Liver (tissue), 3 donors: ENCODE data around the gene PINLYP.

Experiments used
- EGR1 ChIP-seq, 2 donors: IDR thresholded peaks; 2 replicates each; pipeline ENCODE4 v1.6.1; 2016 to 2018; ENCODE audit warnings: antibody characterized with exemption in 2 of 2, low read depth in 2 of 2
- FOXA1 ChIP-seq: IDR thresholded peaks from 2 replicates; pipeline ENCODE4 v1.6.1; 2016; ENCODE audit warnings: antibody characterized with exemption
- GABPA ChIP-seq, 2 donors: IDR thresholded peaks in 1 of 2; conservative IDR thresholded peaks in 1 of 2; 2 replicates each; pipeline ENCODE4 v1.6.1; 2016; ENCODE audit warnings: antibody characterized with exemption in 2 of 2, mild to moderate bottlenecking in 1 of 2, moderate library complexity in 1 of 2
- JUND ChIP-seq, 2 donors: IDR thresholded peaks; 2 replicates each; pipeline ENCODE4 v1.6.1; 2016; ENCODE audit warnings: antibody characterized with exemption in 2 of 2
- NR2F2 ChIP-seq: IDR thresholded peaks from 2 replicates; pipeline ENCODE4 v1.6.1; 2016; ENCODE audit warnings: antibody characterized with exemption
- RAD21 ChIP-seq, 2 donors: IDR thresholded peaks; 2 replicates each; pipeline ENCODE4 v1.6.1; 2016; ENCODE audit warnings: antibody characterized with exemption in 2 of 2, mild to moderate bottlenecking in 2 of 2
- SP1 ChIP-seq: IDR thresholded peaks from 2 replicates; pipeline ENCODE4 v1.6.1; 2018; ENCODE audit warnings: antibody characterized with exemption, mild to moderate bottlenecking
- TAF1 ChIP-seq: conservative IDR thresholded peaks from 2 replicates; pipeline ENCODE4 v1.6.1; 2016; ENCODE audit warnings: antibody characterized with exemption, mild to moderate bottlenecking
- YY1 ChIP-seq: IDR thresholded peaks from 2 replicates; pipeline ENCODE4 v1.6.1; 2016; ENCODE audit warnings: antibody characterized with exemption, mild to moderate bottlenecking
- TF ChIP-seq, protein P1 (sequence below): fragments of 150-350 bp; IDR thresholded peaks from 2 replicates; pipeline ENCODE4 v1.5.1; 2017; ENCODE audit warnings: improper control_type of control experiment, low read depth, low read length; ENCODE audit not compliant: missing input control
- TF ChIP-seq, protein P2 (sequence below): IDR thresholded peaks from 2 replicates; pipeline ENCODE4 v1.6.1; 2016; ENCODE audit warnings: antibody characterized with exemption, mild to moderate bottlenecking
- TF ChIP-seq, protein P3 (sequence below): IDR thresholded peaks from 2 replicates; pipeline ENCODE4 v1.6.1; 2016; ENCODE audit warnings: antibody characterized with exemption
- TF ChIP-seq, protein P4 (sequence below): IDR thresholded peaks from 2 replicates; pipeline ENCODE4 v1.6.1; 2016; ENCODE audit warnings: antibody characterized with exemption
- donor health status: healthy.
- donor health status: healthy.

DNA sequence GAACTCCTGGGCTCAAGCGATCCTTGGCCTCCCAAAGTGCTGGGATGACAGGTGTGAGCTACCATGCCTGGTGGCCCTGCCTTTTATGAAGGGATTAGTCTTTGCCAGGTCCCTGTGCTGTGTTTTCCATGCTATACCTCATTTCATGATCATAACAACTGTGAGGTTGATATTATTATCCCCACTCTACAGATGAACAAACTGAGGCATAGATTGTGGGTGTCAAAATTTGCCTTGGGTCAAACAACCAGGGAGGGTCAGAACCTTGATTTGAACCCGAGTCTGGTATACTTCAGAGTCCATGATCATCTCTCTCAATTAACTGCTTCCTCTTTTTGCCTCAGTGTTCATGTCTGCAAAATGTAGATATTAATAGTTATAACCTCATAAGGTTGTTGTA lies 6.9 kb downstream of the PINLYP start:
- TF ChIP-seq NR2F2 = no peak
- TF ChIP-seq, protein P1, sequence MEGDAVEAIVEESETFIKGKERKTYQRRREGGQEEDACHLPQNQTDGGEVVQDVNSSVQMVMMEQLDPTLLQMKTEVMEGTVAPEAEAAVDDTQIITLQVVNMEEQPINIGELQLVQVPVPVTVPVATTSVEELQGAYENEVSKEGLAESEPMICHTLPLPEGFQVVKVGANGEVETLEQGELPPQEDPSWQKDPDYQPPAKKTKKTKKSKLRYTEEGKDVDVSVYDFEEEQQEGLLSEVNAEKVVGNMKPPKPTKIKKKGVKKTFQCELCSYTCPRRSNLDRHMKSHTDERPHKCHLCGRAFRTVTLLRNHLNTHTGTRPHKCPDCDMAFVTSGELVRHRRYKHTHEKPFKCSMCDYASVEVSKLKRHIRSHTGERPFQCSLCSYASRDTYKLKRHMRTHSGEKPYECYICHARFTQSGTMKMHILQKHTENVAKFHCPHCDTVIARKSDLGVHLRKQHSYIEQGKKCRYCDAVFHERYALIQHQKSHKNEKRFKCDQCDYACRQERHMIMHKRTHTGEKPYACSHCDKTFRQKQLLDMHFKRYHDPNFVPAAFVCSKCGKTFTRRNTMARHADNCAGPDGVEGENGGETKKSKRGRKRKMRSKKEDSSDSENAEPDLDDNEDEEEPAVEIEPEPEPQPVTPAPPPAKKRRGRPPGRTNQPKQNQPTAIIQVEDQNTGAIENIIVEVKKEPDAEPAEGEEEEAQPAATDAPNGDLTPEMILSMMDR = no peak
- TF ChIP-seq, protein P2, sequence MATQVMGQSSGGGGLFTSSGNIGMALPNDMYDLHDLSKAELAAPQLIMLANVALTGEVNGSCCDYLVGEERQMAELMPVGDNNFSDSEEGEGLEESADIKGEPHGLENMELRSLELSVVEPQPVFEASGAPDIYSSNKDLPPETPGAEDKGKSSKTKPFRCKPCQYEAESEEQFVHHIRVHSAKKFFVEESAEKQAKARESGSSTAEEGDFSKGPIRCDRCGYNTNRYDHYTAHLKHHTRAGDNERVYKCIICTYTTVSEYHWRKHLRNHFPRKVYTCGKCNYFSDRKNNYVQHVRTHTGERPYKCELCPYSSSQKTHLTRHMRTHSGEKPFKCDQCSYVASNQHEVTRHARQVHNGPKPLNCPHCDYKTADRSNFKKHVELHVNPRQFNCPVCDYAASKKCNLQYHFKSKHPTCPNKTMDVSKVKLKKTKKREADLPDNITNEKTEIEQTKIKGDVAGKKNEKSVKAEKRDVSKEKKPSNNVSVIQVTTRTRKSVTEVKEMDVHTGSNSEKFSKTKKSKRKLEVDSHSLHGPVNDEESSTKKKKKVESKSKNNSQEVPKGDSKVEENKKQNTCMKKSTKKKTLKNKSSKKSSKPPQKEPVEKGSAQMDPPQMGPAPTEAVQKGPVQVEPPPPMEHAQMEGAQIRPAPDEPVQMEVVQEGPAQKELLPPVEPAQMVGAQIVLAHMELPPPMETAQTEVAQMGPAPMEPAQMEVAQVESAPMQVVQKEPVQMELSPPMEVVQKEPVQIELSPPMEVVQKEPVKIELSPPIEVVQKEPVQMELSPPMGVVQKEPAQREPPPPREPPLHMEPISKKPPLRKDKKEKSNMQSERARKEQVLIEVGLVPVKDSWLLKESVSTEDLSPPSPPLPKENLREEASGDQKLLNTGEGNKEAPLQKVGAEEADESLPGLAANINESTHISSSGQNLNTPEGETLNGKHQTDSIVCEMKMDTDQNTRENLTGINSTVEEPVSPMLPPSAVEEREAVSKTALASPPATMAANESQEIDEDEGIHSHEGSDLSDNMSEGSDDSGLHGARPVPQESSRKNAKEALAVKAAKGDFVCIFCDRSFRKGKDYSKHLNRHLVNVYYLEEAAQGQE = no peak
- TF ChIP-seq, protein P3, sequence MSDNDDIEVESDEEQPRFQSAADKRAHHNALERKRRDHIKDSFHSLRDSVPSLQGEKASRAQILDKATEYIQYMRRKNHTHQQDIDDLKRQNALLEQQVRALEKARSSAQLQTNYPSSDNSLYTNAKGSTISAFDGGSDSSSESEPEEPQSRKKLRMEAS = no peak
- TF ChIP-seq GABPA (IDR thresholded peaks at IDR 0.05 in 1 of 2, conservative IDR thresholded peaks at IDR 0.05 in 1 of 2) = no peak
- TF ChIP-seq TAF1 = no peak
- TF ChIP-seq RAD21 (IDR thresholded peaks at IDR 0.05) = no peak
- TF ChIP-seq YY1 = no peak
- TF ChIP-seq JUND (IDR thresholded peaks at IDR 0.05) = no peak
- TF ChIP-seq FOXA1 = no peak
- TF ChIP-seq, protein P4, sequence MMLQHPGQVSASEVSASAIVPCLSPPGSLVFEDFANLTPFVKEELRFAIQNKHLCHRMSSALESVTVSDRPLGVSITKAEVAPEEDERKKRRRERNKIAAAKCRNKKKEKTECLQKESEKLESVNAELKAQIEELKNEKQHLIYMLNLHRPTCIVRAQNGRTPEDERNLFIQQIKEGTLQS = no peak
- no peak for TF ChIP-seq SP1
- no peak for TF ChIP-seq EGR1 (IDR thresholded peaks at IDR 0.05; ENCODE audit: low read depth in 2 of 2)
